HEK293 (cell line): ENCODE data around the gene RUSF1.
"Not testable (repeated sequence)": the region's sequence is repeated elsewhere in the genome, so short reads cannot be mapped to it uniquely, and the experiment has no call there.

Experiments used
- CTCF ChIA-PET: fragments of 350-600 bp; formaldehyde crosslinking; extraction: SDS; loops from one replicate; lab custom pipeline; 2021; ENCODE audit warnings: antibody characterized with exemption; lab: Yijun Ruan, JAX
- POLR2A ChIA-PET: fragments of 300-600 bp; formaldehyde crosslinking; extraction: SDS; loops from one replicate; lab custom pipeline; 2020; ENCODE audit warnings: antibody characterized with exemption, inconsistent platforms; lab: Yijun Ruan, JAX
- H3K27ac ChIP-seq: fragments of 200-500 bp; sonication (Bioruptor generic); 2 replicates; pipeline ENCODE4 v1.5.1; 2014; ENCODE audit warnings: low read depth, low read length, control low read depth, inconsistent platforms; ENCODE audit errors: extremely low read depth
- H3K36me3 ChIP-seq, 2 experiments: fragments of 200-500 bp in 1 of 2; sonication (Bioruptor generic) in 1 of 2; 1 replicate in 1 of 2; 2 replicates in 1 of 2; pipeline ENCODE4 v1.5.1; 2014 to 2017; ENCODE audit warnings: inconsistent platforms in 2 of 2, low read length in 2 of 2; ENCODE audit not compliant: control insufficient read depth in 2 of 2, insufficient read depth in 1 of 2
- H3K4me1 ChIP-seq: fragments of 200-500 bp; sonication (Bioruptor generic); 2 replicates; pipeline ENCODE4 v1.5.1; 2014; ENCODE audit warnings: mild to moderate bottlenecking, low read length, inconsistent platforms; ENCODE audit not compliant: control insufficient read depth, insufficient read depth
- H3K4me3 ChIP-seq: 2 replicates; pipeline ENCODE4 v1.5.1; 2011; ENCODE audit warnings: low read depth, mild to moderate bottlenecking, control low read depth, low read length, moderate library complexity
- H3K9me3 ChIP-seq: fragments of 200-500 bp; sonication (Bioruptor generic); 2 replicates; pipeline ENCODE4 v1.5.1; 2014; ENCODE audit warnings: low read depth, low read length, inconsistent platforms; ENCODE audit not compliant: control insufficient read depth, insufficient read depth
- BCL11A ChIP-seq: fragments of 450-650 bp; formaldehyde crosslinking; IDR thresholded peaks from 2 replicates; pipeline ENCODE4 v1.5.1; 2016; ENCODE audit warnings: low read depth, missing biosample characterization, missing genetic modification characterization
- BCL11B ChIP-seq: fragments of 450-650 bp; formaldehyde crosslinking; IDR thresholded peaks from 2 replicates; pipeline ENCODE4 v1.5.1; 2016; ENCODE audit warnings: low read depth, missing biosample characterization, missing genetic modification characterization
- IKZF3 ChIP-seq: fragments of 450-650 bp; IDR thresholded peaks from 2 replicates; pipeline ENCODE4 v1.5.0; 2018; ENCODE audit warnings: missing biosample characterization, mild to moderate bottlenecking, missing genetic modification characterization, moderate library complexity
- PBX3 ChIP-seq: sonication (generic); formaldehyde crosslinking; IDR thresholded peaks from 2 replicates; pipeline ENCODE4 v1.8.1; 2022; ENCODE audit warnings: mild to moderate bottlenecking, moderate library complexity, missing genetic modification reagents
- RBAK ChIP-seq: fragments of 450-650 bp; formaldehyde crosslinking; IDR thresholded peaks from 2 replicates; pipeline ENCODE4 v1.5.1; 2016; ENCODE audit warnings: missing biosample characterization, missing genetic modification characterization
- REPIN1 ChIP-seq: fragments of 450-650 bp; formaldehyde crosslinking; IDR thresholded peaks from 2 replicates; pipeline ENCODE4 v1.5.1; 2017; ENCODE audit warnings: missing biosample characterization, missing genetic modification characterization, low read depth
- TRIM28 ChIP-seq: IDR thresholded peaks from 2 replicates; pipeline ENCODE4 v1.6.1; 2011; ENCODE audit warnings: low read length, control low read depth, borderline replicate concordance
- WT1 ChIP-seq: fragments of 450-650 bp; formaldehyde crosslinking; IDR thresholded peaks from 2 replicates; pipeline ENCODE4 v1.5.1; 2016; ENCODE audit warnings: missing biosample characterization, missing genetic modification characterization
- ZBTB1 ChIP-seq: fragments of 450-650 bp; formaldehyde crosslinking; IDR thresholded peaks from 2 replicates; pipeline ENCODE4 v1.5.1; 2016; ENCODE audit warnings: missing biosample characterization, missing genetic modification characterization
- ZBTB44 ChIP-seq: fragments of 450-650 bp; IDR thresholded peaks from 2 replicates; pipeline ENCODE4 v1.5.1; 2018; ENCODE audit warnings: missing biosample characterization, mild to moderate bottlenecking, missing genetic modification characterization
- ZNF18 ChIP-seq: fragments of 450-650 bp; formaldehyde crosslinking; IDR thresholded peaks from 2 replicates; pipeline ENCODE4 v1.5.1; 2016; ENCODE audit warnings: missing biosample characterization, missing genetic modification characterization
- ZNF184 ChIP-seq: fragments of 450-650 bp; IDR thresholded peaks from 2 replicates; pipeline ENCODE4 v1.5.1; 2018; ENCODE audit warnings: missing biosample characterization, mild to moderate bottlenecking, missing genetic modification characterization
- ZNF2 ChIP-seq: fragments of 450-650 bp; formaldehyde crosslinking; IDR thresholded peaks from 2 replicates; pipeline ENCODE4 v1.5.1; 2016; ENCODE audit warnings: missing biosample characterization, missing genetic modification characterization
- ZNF239 ChIP-seq: fragments of 450-650 bp; formaldehyde crosslinking; IDR thresholded peaks from 2 replicates; pipeline ENCODE4 v1.5.1; 2016; ENCODE audit warnings: missing biosample characterization, missing genetic modification characterization
- ZNF248 ChIP-seq: fragments of 450-650 bp; formaldehyde crosslinking; IDR thresholded peaks from 2 replicates; pipeline ENCODE4 v1.5.1; 2017; ENCODE audit warnings: missing biosample characterization, missing genetic modification characterization
- ZNF274 ChIP-seq, 2 experiments: fragments of 200-500 bp in 1 of 2; fragments of 450-650 bp in 1 of 2; sonication (Bioruptor generic) in 1 of 2; formaldehyde crosslinking in 1 of 2; IDR thresholded peaks; 2 replicates each; pipeline versions ENCODE4 v1.5.1 to v1.6.1; 2014 to 2016; ENCODE audit warnings: borderline replicate concordance in 1 of 2, inconsistent platforms in 1 of 2, low read length in 1 of 2, missing biosample characterization in 1 of 2, missing genetic modification characterization in 1 of 2
- ZNF341 ChIP-seq: fragments of 450-650 bp; formaldehyde crosslinking; IDR thresholded peaks from 2 replicates; pipeline ENCODE4; 2016; ENCODE audit warnings: low read depth, missing biosample characterization, missing genetic modification characterization
- ZNF449 ChIP-seq: fragments of 450-650 bp; formaldehyde crosslinking; IDR thresholded peaks from 2 replicates; pipeline ENCODE4 v1.5.1; 2017; ENCODE audit warnings: missing biosample characterization, mild to moderate bottlenecking, missing genetic modification characterization, moderate library complexity
- ZNF555 ChIP-seq: fragments of 450-650 bp; formaldehyde crosslinking; conservative IDR thresholded peaks from 2 replicates; pipeline ENCODE4 v1.5.1; 2017; ENCODE audit warnings: missing biosample characterization, mild to moderate bottlenecking, missing genetic modification characterization, inconsistent platforms
- ZNF560 ChIP-seq: fragments of 450-650 bp; formaldehyde crosslinking; IDR thresholded peaks from 2 replicates; pipeline ENCODE4 v1.5.1; 2017; ENCODE audit warnings: missing biosample characterization, missing genetic modification characterization, borderline replicate concordance
- ZNF571 ChIP-seq: fragments of 450-650 bp; formaldehyde crosslinking; IDR thresholded peaks from 2 replicates; pipeline ENCODE4 v1.5.0; 2017; ENCODE audit warnings: missing biosample characterization, missing genetic modification characterization
- ZNF776 ChIP-seq: fragments of 450-650 bp; formaldehyde crosslinking; IDR thresholded peaks from 2 replicates; pipeline ENCODE4 v1.5.0; 2017; ENCODE audit warnings: missing biosample characterization, missing genetic modification characterization, borderline replicate concordance
- ZSCAN23 ChIP-seq: fragments of 450-650 bp; formaldehyde crosslinking; IDR thresholded peaks from 2 replicates; pipeline ENCODE4 v1.5.1; 2016; ENCODE audit warnings: missing biosample characterization, missing genetic modification characterization

Gene RUSF1

GRCh38 chr16:31528523-31529107, 20.4 kb upstream of the RUSF1 start (continued):
- no peak for TF ChIP-seq ZBTB44 (tag by site-specific recombination)
- TF ChIP-seq, all 188 proteins: peak for 0

- no peaks in the 10 kb centered on the region for H3K4me1 ChIP-seq
- H3K9me3 ChIP-seq: no peaks in the 10 kb centered on the region
- H3K27ac ChIP-seq: no peak within 1 kb of the TSS
- ChIA-PET POLR2A (interaction anchor here (0.7 kb wide), 1 partner anchor 28 kb away, joined by 3 read pairs; no protein-coding TSS in a partner anchor), CTCF (interaction anchor here (0.6 kb wide), 1 partner anchor 715 kb away, joined by 5 read pairs; no protein-coding TSS in a partner anchor)
- no peak within 1 kb of the TSS for H3K4me3 ChIP-seq
- no peaks in the 10 kb centered on the region for H3K36me3 ChIP-seq
- TF ChIP-seq ZNF239 (tag by site-specific recombination) (no peak), BCL11A (tag by site-specific recombination) (no peak), ZNF560 (tag by site-specific recombination) (no peak), ZNF248 (no peak), BCL11B (no peak), ZNF184 (no peak), ZNF274 (IDR thresholded peaks at IDR 0.05; ENCODE audit: low read length) (no peak), ZNF274 (tag by site-specific recombination; IDR thresholded peaks at IDR 0.05; ENCODE audit: borderline replicate concordance) (no peak), IKZF3 (no peak), ZNF555 (tag by site-specific recombination) (no peak)
- TF ChIP-seq, all 188 proteins: peak for 0
These were observed 19.6 kb upstream of the RUSF1 start, which contains the start of gene AHSP for GRCh38 chr16:31527734-31528274. Gene AHSP, plus strand, starts transcription at chr16:31527900. Its CDS starts 240 bp downstream, at chr16:31528140.

- TF ChIP-seq ZSCAN23 (tag by site-specific recombination) (no peak), ZNF341 (no peak), WT1 (no peak), PBX3 (CRISPR knock-in tag) (no peak), ZNF776 (tag by site-specific recombination) (no peak), ZNF2 (tag by site-specific recombination) (no peak), TRIM28 (no peak), ZNF18 (tag by site-specific recombination) (no peak), ZNF571 (tag by site-specific recombination) (no peak), REPIN1 (tag by site-specific recombination) (no peak), ZNF449 (tag by site-specific recombination) (no peak), RBAK (tag by site-specific recombination) (no peak), ZBTB1 (tag by site-specific recombination) (no peak)
- CTCF ChIA-PET: no interaction called here
- Histone ChIP-seq H3K4me1 (no peaks in the 10 kb centered on the region), H3K36me3 (no peaks in the 10 kb centered on the region), H3K4me3 (no peak overlapping the region), H3K9me3 (no peaks in the 10 kb centered on the region), H3K27ac (no peak overlapping the region)
- POLR2A ChIA-PET: no interaction called here
These were observed 16.9 kb upstream of the RUSF1 start for GRCh38 chr16:31525113-31525512.

GRCh38 chr16:31523768-31524167, 15.6 kb upstream of the RUSF1 start:
- H3K36me3 ChIP-seq, H3K4me3 ChIP-seq, H3K4me1 ChIP-seq, POLR2A ChIA-PET, CTCF ChIA-PET, H3K27ac ChIP-seq, H3K9me3 ChIP-seq: not testable (repeated sequence)
